NCI-H510A (cell line): ENCODE measurements around the gene PADI2.

Experiments
- DNase-seq: peaks from one replicate; lab custom pipeline; 2025; lab: John Stamatoyannopoulos, UW

PADI2 gene

DNA sequence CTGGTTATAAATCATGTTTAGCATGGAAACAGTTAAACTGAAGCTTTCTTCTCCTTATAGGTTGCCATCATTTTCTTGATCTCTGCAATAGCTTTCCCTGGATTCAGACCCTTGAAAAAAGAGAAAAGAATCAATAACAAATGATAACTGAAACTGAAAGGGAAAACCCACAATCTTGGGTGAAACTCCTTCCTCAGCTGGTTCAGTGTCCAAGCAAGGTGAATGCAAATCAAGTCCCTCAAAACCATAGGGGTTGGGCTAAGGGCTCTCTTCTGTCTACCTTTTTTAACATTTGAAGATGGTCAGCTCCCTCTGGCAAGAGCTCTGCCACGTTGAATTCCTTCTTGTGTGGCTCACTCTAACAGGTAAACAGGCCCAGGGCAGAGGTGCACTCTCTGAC lies 100.4 kb downstream of the PADI2 start:
- DNase-seq = no peak

DNA sequence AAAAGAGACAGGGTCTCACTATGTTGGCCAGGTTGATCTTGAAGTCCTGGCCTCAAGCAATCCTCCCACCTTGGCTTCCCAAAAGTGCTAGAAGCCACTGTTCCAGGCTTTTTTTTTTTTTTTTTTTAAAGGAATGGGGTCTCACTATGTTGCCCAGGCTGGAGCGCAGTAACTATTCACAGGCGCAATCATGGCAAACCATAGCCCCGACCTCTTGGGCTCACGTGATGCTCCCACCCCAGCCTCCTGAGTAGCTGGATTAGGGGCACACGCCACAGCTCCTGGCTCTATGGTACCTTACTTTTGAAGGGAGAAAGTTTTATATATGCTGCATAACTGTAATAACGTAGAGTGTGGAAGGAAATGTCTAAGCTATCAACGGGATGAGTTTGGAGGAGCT lies 101.8 kb downstream of the PADI2 start:
- DNase-seq = no peak
